CD14-positive monocyte (primary cell): ENCODE results near the gene PCDH19. TPM values are rescaled to one million over a fixed set of nuclear protein-coding genes. Genes with fewer than 3 reads are reported as not detected.

Source experiments
- DNase-seq, 3 donors: peaks; one replicate each; pipeline ENCODE4 v3.0.0-alpha.2; 2011 to 2022
- H2AFZ ChIP-seq: 2 replicates; pipeline ENCODE4 v1.6.0; 2012; ENCODE audit warnings: mild to moderate bottlenecking, low read depth, low read length, inconsistent platforms; ENCODE audit not compliant: insufficient read depth, poor library complexity, severe bottlenecking
- H3K27ac ChIP-seq, 2 donors: 1 replicate in 1 of 2; 2 replicates in 1 of 2; pipeline ENCODE4 v1.5.1; 2012 to 2013; ENCODE audit warnings: low read length in 2 of 2, control low read depth in 1 of 2, inconsistent platforms in 1 of 2, low read depth in 1 of 2, mild to moderate bottlenecking in 1 of 2
- H3K27me3 ChIP-seq, 2 donors: one replicate each; pipeline versions ENCODE4 v1.6.0 to v1.6.1; 2011 to 2013; ENCODE audit warnings: low read length in 2 of 2; ENCODE audit not compliant: control insufficient read depth in 2 of 2, insufficient read depth in 2 of 2
- H3K36me3 ChIP-seq, 2 donors: replicated peaks in 1 of 2; 1 replicate in 1 of 2; 2 replicates in 1 of 2; pipeline versions ENCODE4 v1.5.1 to v1.6.1; 2012 to 2013; ENCODE audit warnings: low read length in 2 of 2, control low read depth in 1 of 2, inconsistent platforms in 1 of 2, mild to moderate bottlenecking in 1 of 2; ENCODE audit not compliant: insufficient read depth in 2 of 2, control insufficient read depth in 1 of 2
- H3K4me1 ChIP-seq, 2 donors: 1 replicate in 1 of 2; 2 replicates in 1 of 2; pipeline versions ENCODE4 v1.5.1 to v1.6.1; 2012 to 2013; ENCODE audit warnings: low read length in 2 of 2, control low read depth in 1 of 2, inconsistent platforms in 1 of 2, mild to moderate bottlenecking in 1 of 2, moderate library complexity in 1 of 2; ENCODE audit not compliant: insufficient read depth in 2 of 2, control insufficient read depth in 1 of 2
- H3K4me2 ChIP-seq: replicated peaks from 2 replicates; pipeline ENCODE3; 2012; ENCODE audit warnings: low read length, moderate library complexity, mild to moderate bottlenecking; ENCODE audit not compliant: poor library complexity, severe bottlenecking; ENCODE audit errors: extremely low read depth
- H3K4me3 ChIP-seq, 3 experiments: fragments of 200-600 bp in 1 of 3; sonication (generic) in 1 of 3; replicated peaks in 1 of 3; 1 replicate in 2 of 3; 2 replicates in 1 of 3; pipeline ENCODE4 v1.5.1; 2011 to 2013; ENCODE audit warnings: low read length in 3 of 3, mild to moderate bottlenecking in 3 of 3, control low read depth in 2 of 3, low read depth in 2 of 3, inconsistent platforms in 1 of 3, moderate library complexity in 1 of 3
- H3K79me2 ChIP-seq: 2 replicates; pipeline ENCODE4 v1.6.0; 2012; ENCODE audit warnings: mild to moderate bottlenecking, control low read depth, inconsistent platforms, low read length, moderate library complexity; ENCODE audit not compliant: insufficient read depth
- H3K9ac ChIP-seq: 2 replicates; pipeline ENCODE4 v1.6.0; 2017; ENCODE audit warnings: low read length, mild to moderate bottlenecking; ENCODE audit not compliant: insufficient read depth, poor library complexity, severe bottlenecking
- H3K9me3 ChIP-seq, 2 donors: replicated peaks in 1 of 2; 1 replicate in 1 of 2; 2 replicates in 1 of 2; pipeline versions ENCODE4 v1.5.1 to v1.6.1; 2012 to 2013; ENCODE audit warnings: low read length in 2 of 2, control low read depth in 1 of 2; ENCODE audit not compliant: control insufficient read depth in 1 of 2, insufficient read depth in 1 of 2
- H4K20me1 ChIP-seq: 2 replicates; pipeline ENCODE4 v1.6.0; 2012; ENCODE audit warnings: mild to moderate bottlenecking, low read length, control low read depth, moderate library complexity; ENCODE audit not compliant: insufficient read depth
- H3K27ac Mint-ChIP-seq, 7 donors: one replicate each; pipeline ENCODE4 v1.8.0; 2020; ENCODE audit warnings: mild to moderate bottlenecking in 7 of 7, mixed read lengths in 7 of 7, moderate library complexity in 6 of 7, inconsistent platforms in 2 of 7
- H3K27me3 Mint-ChIP-seq, 3 donors: one replicate each; pipeline ENCODE4 v1.8.0; 2021 to 2022; ENCODE audit warnings: low read depth in 3 of 3, mild to moderate bottlenecking in 3 of 3, mixed read lengths in 3 of 3, moderate library complexity in 3 of 3, inconsistent platforms in 1 of 3
- H3K36me3 Mint-ChIP-seq, 2 donors: one replicate each; pipeline ENCODE4 v1.8.0; 2020; ENCODE audit warnings: mixed read lengths in 2 of 2, inconsistent platforms in 1 of 2, mild to moderate bottlenecking in 1 of 2
- H3K4me1 Mint-ChIP-seq: one replicate; pipeline ENCODE4 v1.8.0; 2020; ENCODE audit warnings: mild to moderate bottlenecking, mixed read lengths
- H3K4me3 Mint-ChIP-seq, 2 donors: one replicate each; pipeline ENCODE4 v1.8.0; 2020; ENCODE audit warnings: mild to moderate bottlenecking in 2 of 2, mixed read lengths in 2 of 2, moderate library complexity in 1 of 2
- H3K9me3 Mint-ChIP-seq, 7 donors: one replicate each; pipeline ENCODE4 v1.8.0; 2020 to 2022; ENCODE audit warnings: mixed read lengths in 7 of 7, mild to moderate bottlenecking in 6 of 7, moderate library complexity in 6 of 7, inconsistent platforms in 2 of 7
- WGBS: methylation state at CpG from one replicate; pipeline ENCODE4 v1.1.5; 2013; ENCODE audit warnings: missing lambda C conversion rate; ENCODE audit not compliant: insufficient coverage; 5-methylcytosine and 5-hydroxymethylcytosine counted together
- intact Hi-C, 2 donors: fragments of 100-400 bp; cut with micrococcal nuclease; formaldehyde crosslinking; loops; one replicate each; pipeline versions ENCODE4 v1.15.0 to v1.15.1; 2023
- polyA plus RNA-seq, 3 donors: library from polyadenylated mRNA; depleted of rRNA in 1 of 3; unstranded in 2 of 3; stranded (reverse) in 1 of 3; fragments of 300-500 nt in 2 of 3; fragments of >200 nt in 1 of 3; fragmentation: Illumina TruSeq in 2 of 3; gene quantifications; 1 replicate in 2 of 3; 2 replicates in 1 of 3; pipeline ENCODE4 v1.2.3, GENCODE V29; 2012 to 2021
- TF ChIP-seq, protein P1 (sequence below): fragments of 200-600 bp; IDR thresholded peaks from one replicate; pipeline ENCODE4 v1.8.0; 2022; ENCODE audit warnings: antibody characterized with exemption, mild to moderate bottlenecking

Gene PCDH19
- polyA plus RNA-seq, 3 donors, result not detected

DNA sequence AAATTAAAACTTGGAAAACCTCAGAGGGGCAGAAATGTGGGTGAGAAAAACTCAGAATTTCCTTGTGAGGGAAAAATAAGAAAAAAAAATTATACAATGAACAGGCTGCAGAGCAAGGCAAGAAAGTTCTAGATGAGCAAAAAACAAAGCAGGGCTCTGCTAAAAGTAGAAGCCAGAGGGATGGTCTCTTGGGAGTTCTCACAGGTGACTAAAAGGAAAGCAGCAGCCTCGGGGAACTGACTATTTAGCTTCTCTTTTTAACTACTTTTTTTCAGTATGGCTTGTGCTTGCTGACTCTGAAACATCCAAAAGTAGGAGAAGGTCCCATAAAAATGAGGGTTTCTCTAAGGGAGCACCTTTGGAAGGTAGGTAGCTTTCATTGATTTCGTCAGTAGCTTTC, 36.4 kb downstream of the PCDH19 start:
- H3K27me3 Mint-ChIP-seq, result peaks cover 0 to 4% (median 3%) of the 10 kb centered on the region in 3 donors
- H3K36me3 Mint-ChIP-seq, result no peaks in the 10 kb centered on the region
- Histone ChIP-seq H3K27me3 (no peaks in the 10 kb centered on the region), H3K27ac (no peak overlapping the region), H3K9me3 (no peaks in the 10 kb centered on the region), H3K4me2 (no peak overlapping the region), H3K4me1 (no peaks in the 10 kb centered on the region), H2AFZ (no peak overlapping the region), H4K20me1 (no peaks in the 10 kb centered on the region), H3K36me3 (no peaks in the 10 kb centered on the region), H3K4me3 (no peak overlapping the region), H3K79me2 (no peaks in the 10 kb centered on the region), H3K9ac (no peak overlapping the region)
- no peaks in the 10 kb centered on the region for H3K4me1 Mint-ChIP-seq
- no peak overlapping the region for H3K4me3 Mint-ChIP-seq
- intact Hi-C loops, result no loop called here
- no CpG with 5 or more reads among the region's 2 CpGs for WGBS
- no peak overlapping the region for H3K27ac Mint-ChIP-seq
- H3K9me3 Mint-ChIP-seq, result peaks cover 0 to 3% (median 0%) of the 10 kb centered on the region in 7 donors
- TF ChIP-seq, protein P1, sequence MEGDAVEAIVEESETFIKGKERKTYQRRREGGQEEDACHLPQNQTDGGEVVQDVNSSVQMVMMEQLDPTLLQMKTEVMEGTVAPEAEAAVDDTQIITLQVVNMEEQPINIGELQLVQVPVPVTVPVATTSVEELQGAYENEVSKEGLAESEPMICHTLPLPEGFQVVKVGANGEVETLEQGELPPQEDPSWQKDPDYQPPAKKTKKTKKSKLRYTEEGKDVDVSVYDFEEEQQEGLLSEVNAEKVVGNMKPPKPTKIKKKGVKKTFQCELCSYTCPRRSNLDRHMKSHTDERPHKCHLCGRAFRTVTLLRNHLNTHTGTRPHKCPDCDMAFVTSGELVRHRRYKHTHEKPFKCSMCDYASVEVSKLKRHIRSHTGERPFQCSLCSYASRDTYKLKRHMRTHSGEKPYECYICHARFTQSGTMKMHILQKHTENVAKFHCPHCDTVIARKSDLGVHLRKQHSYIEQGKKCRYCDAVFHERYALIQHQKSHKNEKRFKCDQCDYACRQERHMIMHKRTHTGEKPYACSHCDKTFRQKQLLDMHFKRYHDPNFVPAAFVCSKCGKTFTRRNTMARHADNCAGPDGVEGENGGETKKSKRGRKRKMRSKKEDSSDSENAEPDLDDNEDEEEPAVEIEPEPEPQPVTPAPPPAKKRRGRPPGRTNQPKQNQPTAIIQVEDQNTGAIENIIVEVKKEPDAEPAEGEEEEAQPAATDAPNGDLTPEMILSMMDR, result no peak
- DNase-seq, result no peak

- H3K4me3 Mint-ChIP-seq, result no peak overlapping the region
- H3K79me2 ChIP-seq, result no peaks in the 10 kb centered on the region
- no peak for DNase-seq
- no peaks in the 10 kb centered on the region for H3K36me3 Mint-ChIP-seq
- no peaks in the 10 kb centered on the region for H3K9me3 Mint-ChIP-seq
- H3K4me2 ChIP-seq, result no peak overlapping the region
- H2AFZ ChIP-seq, result no peak overlapping the region
- H3K4me1 ChIP-seq, result no peaks in the 10 kb centered on the region
- no peaks in the 10 kb centered on the region for H4K20me1 ChIP-seq
- H3K9ac ChIP-seq, result no peak overlapping the region
- no peaks in the 10 kb centered on the region for H3K9me3 ChIP-seq
- no peaks in the 10 kb centered on the region for H3K27me3 ChIP-seq
- TF ChIP-seq, protein P1, result no peak
- peak overlapping the region in 1 of 7 donors; percentile 32 for H3K27ac Mint-ChIP-seq
- no peak overlapping the region for H3K4me3 ChIP-seq
- H3K27me3 Mint-ChIP-seq, result peaks cover 0 to 7% (median 3%) of the 10 kb centered on the region in 3 donors
- intact Hi-C loops, result no loop called here
- no peaks in the 10 kb centered on the region for H3K4me1 Mint-ChIP-seq
- H3K36me3 ChIP-seq, result no peaks in the 10 kb centered on the region
- H3K27ac ChIP-seq, result no peak overlapping the region
These were observed 41.9 kb downstream of the PCDH19 start for GRCh38 chrX:100368167-100368566.
